Activated T-cell treated with anti-CD3 and anti-CD28 coated beads for 1 hour (primary cell): Measurements from ENCODE around the gene CDK9.
A peak's percentile ranks its signal among the peaks of the same experiment; 100 is the strongest.
"Not testable (repeated sequence)": the region's sequence is repeated elsewhere in the genome, so short reads cannot be mapped to it uniquely, and the experiment has no call there.

Experiments used
- DNase-seq: peaks from one replicate; pipeline ENCODE4 v3.0.0-alpha.2; 2020; ENCODE audit warnings: low read depth

CDK9 gene

DNA sequence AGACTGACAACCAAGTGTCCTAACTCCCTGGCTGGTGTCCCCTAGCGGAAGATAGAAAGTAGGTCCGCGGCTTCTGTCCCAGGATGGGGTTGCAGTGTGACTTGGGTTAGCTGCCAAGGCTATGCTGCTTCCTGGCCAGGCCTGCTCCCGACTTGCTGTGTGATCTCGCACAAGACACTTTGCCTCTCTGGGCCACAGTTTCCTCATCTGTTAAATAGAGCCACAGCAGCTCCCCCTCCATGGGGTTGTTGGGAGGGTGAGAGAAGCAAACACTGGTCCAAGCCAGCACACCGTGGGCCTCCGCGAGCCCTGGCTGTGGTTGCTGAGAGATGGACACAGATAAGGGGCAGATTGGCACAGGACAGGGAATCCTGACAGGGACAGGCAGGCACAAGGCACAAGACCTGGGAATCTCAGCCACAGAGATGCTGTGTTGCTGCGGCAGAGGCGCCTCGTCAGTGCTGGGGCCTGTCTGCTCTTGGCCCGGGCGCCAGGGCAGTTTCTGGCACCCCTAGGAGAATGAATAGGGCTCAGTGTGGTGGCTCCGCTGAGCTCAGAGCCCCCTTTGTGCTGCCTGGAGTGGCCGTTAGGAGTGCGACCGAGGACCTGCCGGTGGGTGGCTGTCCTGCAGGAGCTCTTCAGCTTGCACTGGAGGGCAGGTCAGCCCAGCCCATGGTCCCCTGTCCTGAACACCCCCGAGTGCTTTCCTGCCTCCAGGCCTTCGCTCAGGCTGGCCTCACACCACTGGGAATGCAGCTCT is 5.5 kb upstream of the CDK9 start:
- no peak for DNase-seq

DNA sequence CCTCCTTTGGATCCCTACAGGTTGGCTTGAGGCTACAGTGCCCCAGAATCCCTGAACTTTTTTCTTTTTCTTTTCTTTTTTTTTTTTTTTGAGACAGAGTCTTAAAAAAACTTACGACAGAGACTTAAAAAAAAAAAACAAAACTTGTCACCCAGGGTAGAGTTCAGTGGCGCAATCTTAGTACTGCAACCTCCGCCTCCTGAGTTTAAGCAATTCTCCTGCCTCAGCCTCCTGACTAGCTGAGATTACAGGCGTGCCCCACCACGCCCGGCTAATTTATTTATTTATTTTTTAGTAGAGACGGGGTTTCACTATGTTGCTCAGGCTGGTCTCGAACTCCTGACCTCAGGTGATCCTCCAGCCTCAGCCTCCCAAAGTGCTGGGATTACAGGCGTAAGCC is 4.9 kb upstream of the CDK9 start:
- DNase-seq = not testable (repeated sequence)

- no peak for DNase-seq
Measured at GRCh38 chr9:127781806-127782205, 4.0 kb upstream of the CDK9 start.

GRCh38 chr9:127783111-127784008 is 2.5 kb upstream of the CDK9 start:
- DNase-seq = peak; percentile 54

GRCh38 chr9:127785023-127785932 is 556 bp upstream of the CDK9 start:
- peak; percentile 87 for DNase-seq

- DNase-seq = no peak
Measured at GRCh38 chr9:127786773-127787104, 905 bp downstream of the CDK9 start.

GRCh38 chr9:127788337-127789011 is 2.6 kb downstream of the CDK9 start:
- no peak for DNase-seq

DNA sequence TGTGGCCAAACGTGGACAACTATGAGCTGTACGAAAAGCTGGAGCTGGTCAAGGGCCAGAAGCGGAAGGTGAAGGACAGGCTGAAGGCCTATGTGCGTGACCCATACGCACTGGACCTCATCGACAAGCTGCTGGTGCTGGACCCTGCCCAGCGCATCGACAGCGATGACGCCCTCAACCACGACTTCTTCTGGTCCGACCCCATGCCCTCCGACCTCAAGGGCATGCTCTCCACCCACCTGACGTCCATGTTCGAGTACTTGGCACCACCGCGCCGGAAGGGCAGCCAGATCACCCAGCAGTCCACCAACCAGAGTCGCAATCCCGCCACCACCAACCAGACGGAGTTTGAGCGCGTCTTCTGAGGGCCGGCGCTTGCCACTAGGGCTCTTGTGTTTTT is 3.3 kb downstream of the CDK9 start:
- no peak for DNase-seq

- no peak for DNase-seq
Measured at GRCh38 chr9:127790094-127790855, 4.4 kb downstream of the CDK9 start.

- no peak for DNase-seq
Measured at GRCh38 chr9:127791085-127791484, 5.3 kb downstream of the CDK9 start.

GRCh38 chr9:127792417-127793031 is 6.7 kb downstream of the CDK9 start:
- DNase-seq = no peak

DNA sequence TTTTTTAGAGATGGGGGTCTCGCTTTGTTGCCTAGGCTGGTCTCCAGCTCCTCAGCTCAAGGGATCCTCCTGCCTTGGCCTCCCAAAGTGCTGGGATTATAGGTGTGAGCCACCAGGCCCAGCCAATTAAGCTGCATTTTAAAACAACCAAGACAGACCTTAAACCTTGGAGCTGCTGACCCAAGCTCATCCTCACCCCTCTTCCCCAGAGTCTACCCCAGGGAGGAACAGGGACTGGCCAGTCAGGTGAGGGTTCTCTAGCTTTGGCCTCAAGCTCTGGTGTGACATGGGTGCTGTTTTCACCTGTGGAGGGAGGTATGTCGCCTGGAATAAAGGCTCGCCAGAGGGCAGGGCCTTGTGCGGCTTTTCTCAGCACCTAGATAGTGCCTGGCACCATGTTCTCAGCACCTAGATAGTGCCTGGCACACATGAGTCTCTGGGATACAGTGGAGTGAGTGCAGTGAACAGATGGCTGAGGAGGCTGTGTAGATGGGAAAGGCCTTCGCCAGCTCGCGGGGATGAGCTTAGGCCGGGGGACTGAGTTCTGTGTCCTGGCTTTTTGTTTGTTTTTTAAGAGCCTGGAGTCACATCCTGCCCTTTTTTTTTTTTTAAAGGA is 7.4 kb downstream of the CDK9 start:
- DNase-seq = no peak

GRCh38 chr9:127794001-127794791 is 8.4 kb downstream of the CDK9 start:
- DNase-seq = no peak

DNA sequence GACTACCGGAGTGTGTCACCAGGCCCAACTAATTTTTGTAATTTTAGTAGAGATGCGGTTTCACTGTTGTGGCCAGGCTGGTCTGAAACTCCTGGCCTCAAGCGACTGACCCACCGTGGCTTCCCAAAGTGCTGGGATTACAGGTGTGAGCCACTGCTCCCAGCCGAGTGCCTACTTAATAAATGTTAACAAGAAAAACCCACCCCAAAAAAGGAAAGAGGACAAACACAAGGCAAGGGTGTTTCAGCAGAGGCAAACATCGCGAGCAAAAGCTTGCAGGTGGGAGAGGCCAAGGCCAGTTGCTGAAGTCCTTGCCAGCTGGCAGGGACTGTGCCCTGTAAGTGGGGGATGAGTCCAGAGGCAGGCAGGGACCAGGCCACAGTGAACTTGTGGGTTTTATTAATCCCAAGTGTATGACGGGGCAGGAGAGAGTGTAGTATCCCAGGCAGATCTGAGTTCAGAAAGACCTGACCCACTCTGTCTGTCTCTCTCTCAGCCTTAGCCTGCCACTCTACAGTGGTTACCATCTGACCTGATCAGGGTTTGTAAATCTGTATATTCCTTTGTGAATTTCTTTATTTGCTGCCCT is 10.5 kb downstream of the CDK9 start:
- DNase-seq = no peak

- no peak for DNase-seq
Measured at GRCh38 chr9:127796852-127797370, 11.1 kb downstream of the CDK9 start.

- no peak for DNase-seq
Measured at GRCh38 chr9:127801955-127802575, 16.2 kb downstream of the CDK9 start.

DNA sequence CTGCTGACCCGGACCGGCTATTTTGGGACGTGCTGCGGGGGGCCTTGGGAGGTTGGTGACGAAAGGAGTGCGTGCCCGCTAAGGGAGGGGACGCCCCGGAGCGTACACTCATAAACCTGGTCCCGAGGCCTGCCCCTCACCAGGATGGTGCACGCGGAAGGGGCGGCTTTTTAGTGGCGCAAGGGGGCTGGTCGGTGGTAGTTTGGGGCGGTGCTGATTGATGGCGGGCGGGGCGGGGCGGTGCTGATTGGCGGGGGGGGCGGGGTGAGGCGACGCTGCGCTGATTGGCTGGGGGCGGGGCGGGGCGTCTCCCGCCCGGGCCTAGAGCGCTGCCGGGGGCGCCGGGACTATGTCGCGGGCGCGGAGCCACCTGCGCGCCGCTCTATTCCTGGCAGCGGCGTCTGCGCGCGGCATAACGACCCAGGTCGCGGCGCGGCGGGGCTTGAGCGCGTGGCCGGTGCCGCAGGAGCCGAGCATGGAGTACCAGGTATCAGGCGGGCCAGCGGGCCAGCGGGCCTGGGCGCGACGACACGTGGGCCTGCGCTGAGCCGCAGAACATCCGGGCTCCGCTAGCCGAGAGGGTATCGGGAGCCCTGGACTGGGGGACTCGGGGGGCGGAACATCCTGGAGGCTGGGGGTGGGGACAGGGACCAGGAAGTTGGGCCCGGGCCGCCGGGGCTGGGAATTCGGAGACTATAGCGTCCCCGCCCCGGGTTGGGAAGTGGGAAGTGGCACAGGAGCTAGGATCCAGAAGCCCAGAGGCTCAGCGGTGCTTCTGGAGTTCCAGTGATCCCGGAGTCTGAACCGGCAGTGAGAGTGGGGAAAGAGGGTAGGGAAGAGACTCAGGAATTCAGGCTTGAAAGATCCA is 17.0 kb downstream of the CDK9 start, which contains the start of gene FPGS:
TSS of gene FPGS (plus strand) at position 307 of the 868 bp plus-strand sequence. CDS start at position 350, 43 bp downstream.
- peak; percentile 80 for DNase-seq
